Measurements from ENCODE around the gene APOBEC3A. TPM values are rescaled to one million over a fixed set of nuclear protein-coding genes. Genes with fewer than 3 reads are reported as not detected.
"Not testable (repeated sequence)": the region's sequence is repeated elsewhere in the genome, so short reads cannot be mapped to it uniquely, and the experiment has no call there.

The APOBEC3A gene
- total RNA-seq, 1 experiment from 2014 or later, result not detected

DNA sequence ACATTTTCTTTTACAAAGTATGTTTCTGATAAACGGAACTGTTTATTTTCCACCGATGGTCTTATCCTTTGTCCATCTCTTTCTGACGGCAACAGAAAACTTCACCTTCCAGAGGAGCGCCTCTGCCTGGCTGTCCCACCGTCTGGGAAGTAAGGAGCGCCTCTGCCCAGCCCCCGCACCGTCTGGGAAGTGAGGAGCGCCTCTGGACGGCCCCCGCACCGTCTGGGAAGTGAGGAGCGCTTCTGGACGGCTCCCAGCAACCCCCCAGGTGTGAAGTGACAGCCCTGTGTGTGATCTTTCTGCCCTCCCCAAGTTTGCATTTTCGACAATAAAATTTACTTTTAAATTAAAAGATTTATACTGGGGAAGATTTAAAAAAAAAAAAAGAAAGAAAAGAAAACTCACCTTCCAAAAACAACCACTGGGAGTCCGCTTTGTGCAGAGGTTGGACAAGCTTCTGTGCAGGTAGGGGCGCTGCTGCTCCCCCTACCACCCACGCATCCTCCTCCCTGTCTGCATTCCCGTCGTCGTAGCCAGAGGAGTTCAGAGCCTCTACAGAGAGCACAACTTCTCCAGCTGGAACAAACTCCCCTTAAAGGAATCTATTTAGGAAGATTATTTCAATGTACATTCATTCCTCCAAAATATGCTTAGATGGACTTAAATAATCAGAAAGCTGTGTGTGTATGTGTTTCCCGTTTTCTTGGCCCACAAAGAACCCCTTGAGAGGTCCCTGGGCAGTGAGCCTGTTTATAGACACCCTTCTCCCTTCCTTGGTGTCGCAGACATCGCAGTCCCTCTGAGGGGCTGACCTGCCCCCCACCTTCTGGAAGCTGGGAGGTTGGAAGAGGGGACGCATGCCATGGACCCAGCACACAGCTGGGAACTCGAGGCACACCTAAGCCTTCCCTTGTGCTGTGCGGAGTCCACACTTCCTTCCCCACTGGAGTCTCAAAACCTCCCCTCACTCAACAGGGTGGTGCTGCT, 23.9 kb downstream of the APOBEC3A start:
- Mint-ChIP-seq H3K4me1 (ENCODE audit: insufficient read depth, unreplicated experiment) (peaks cover 15% of the 10 kb centered on the region), H3K27me3 (ENCODE audit: insufficient read depth, unreplicated experiment) (peaks cover 20% of the 10 kb centered on the region), H3K27ac (ENCODE audit: low read depth, unreplicated experiment) (peak overlapping the region; percentile 70), H3K9me3 (ENCODE audit: unreplicated experiment) (no peaks in the 10 kb centered on the region), H3K4me3 (ENCODE audit: unreplicated experiment) (peak overlapping the region; percentile 73), H3K36me3 (ENCODE audit: insufficient read depth, unreplicated experiment) (no peaks in the 10 kb centered on the region)
- intact Hi-C loops (cut with micrococcal nuclease), result loop anchor here (5.0 kb wide), 1 partner anchor 109 kb away; the partner anchor contains the start of gene CBX6
- ChIA-PET CTCF (interaction anchor here (1.0 to 2.3 kb wide), 2 partner anchors 8 to 111 kb away, joined by 3 to 9 read pairs; no protein-coding TSS in a partner anchor), POLR2A (interaction anchor here (0.6 to 1.7 kb wide), 4 partner anchors 57 to 338 kb away, joined by 3 to 6 read pairs (median 4); partner anchors contain the start of genes CBX6 and RPL3)
- DNase-seq (ENCODE audit: unreplicated experiment), result peak; percentile 72
- no TSS peak for BruUV-seq (replicated peaks)
- TF ChIP-seq, protein P1, sequence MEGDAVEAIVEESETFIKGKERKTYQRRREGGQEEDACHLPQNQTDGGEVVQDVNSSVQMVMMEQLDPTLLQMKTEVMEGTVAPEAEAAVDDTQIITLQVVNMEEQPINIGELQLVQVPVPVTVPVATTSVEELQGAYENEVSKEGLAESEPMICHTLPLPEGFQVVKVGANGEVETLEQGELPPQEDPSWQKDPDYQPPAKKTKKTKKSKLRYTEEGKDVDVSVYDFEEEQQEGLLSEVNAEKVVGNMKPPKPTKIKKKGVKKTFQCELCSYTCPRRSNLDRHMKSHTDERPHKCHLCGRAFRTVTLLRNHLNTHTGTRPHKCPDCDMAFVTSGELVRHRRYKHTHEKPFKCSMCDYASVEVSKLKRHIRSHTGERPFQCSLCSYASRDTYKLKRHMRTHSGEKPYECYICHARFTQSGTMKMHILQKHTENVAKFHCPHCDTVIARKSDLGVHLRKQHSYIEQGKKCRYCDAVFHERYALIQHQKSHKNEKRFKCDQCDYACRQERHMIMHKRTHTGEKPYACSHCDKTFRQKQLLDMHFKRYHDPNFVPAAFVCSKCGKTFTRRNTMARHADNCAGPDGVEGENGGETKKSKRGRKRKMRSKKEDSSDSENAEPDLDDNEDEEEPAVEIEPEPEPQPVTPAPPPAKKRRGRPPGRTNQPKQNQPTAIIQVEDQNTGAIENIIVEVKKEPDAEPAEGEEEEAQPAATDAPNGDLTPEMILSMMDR (IDR thresholded peaks at IDR 0.05; ENCODE audit: unreplicated experiment), result peak; percentile 35

DNA sequence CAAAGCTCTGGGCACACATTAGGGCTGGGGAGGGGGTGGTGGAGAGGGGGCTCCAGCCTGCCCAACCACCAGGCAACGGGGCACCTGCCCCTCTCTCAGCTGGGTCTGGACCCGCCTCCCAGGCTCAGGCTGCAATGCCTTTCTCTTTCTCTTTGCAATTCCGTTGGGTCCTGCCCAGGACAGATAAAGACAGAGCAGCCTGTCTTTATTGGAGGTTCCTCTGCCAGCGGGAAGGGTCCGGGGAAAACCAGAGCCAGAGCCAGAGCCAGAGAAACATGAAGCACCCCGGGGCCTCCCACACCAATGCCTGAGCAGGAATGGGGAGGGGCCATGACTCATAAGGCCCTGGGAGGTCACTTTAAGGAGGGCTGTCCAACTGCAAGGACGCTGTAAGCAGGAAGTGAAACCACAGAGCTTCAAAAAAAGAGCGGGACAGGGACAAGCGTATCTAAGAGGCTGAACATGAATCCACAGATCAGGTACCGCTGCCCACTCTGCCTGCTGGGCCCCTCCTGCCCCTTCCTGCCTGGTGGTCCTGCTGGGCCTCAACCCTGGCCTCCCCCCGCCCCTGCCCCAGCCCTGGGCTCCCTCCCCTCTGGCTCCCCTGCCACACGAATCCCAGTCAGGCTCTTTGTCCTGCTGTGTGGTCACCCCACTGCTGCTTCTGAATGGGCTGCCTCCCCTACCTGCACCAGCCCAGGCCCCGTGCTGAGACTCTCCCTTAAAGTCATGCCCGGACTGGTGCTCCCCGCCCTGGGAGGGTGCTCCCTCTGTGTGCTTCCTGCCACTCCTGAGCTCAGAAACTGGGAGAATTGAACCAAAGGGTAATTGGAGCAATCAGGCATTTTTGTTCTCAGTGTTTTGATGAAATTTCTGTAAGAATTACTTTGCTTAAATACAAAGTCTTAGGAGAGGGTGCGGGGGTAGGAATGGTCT, 24.9 kb downstream of the APOBEC3A start, which contains the start of gene APOBEC3B:
TSS of gene APOBEC3B (plus strand) at position 356 of the 936 bp plus-strand sequence. CDS start at position 463, 107 bp downstream.
- H3K27me3 Mint-ChIP-seq (ENCODE audit: insufficient read depth, unreplicated experiment), result peaks cover 25% of the 10 kb centered on the region
- ChIA-PET POLR2A (interaction anchor here (1.0 to 1.7 kb wide), 3 partner anchors 58 to 337 kb away, joined by 3 to 6 read pairs (median 4); partner anchors contain the start of genes CBX6 and RPL3), CTCF (interaction anchor here (1.0 to 2.3 kb wide), 2 partner anchors 9 to 113 kb away, joined by 3 to 9 read pairs; no protein-coding TSS in a partner anchor)
- BruUV-seq (replicated peaks), result TSS peak; percentile 80
- no peaks in the 10 kb centered on the region for H3K9me3 Mint-ChIP-seq (ENCODE audit: unreplicated experiment)
- no peaks in the 10 kb centered on the region for H3K36me3 Mint-ChIP-seq (ENCODE audit: insufficient read depth, unreplicated experiment)
- TF ChIP-seq, protein P1 (IDR thresholded peaks at IDR 0.05; ENCODE audit: unreplicated experiment), result no peak
- intact Hi-C loops (cut with micrococcal nuclease), result loop anchor here (1.0 to 5.0 kb wide), 3 partner anchors 13 to 110 kb away; partner anchors contain the start of gene CBX6
- DNase-seq (ENCODE audit: unreplicated experiment), result peak; percentile 98
- peaks cover 15% of the 10 kb centered on the region for H3K4me1 Mint-ChIP-seq (ENCODE audit: insufficient read depth, unreplicated experiment)
- peak within 1 kb of the TSS; percentile 73 for H3K4me3 Mint-ChIP-seq (ENCODE audit: unreplicated experiment)
- H3K27ac Mint-ChIP-seq (ENCODE audit: low read depth, unreplicated experiment), result peak within 1 kb of the TSS; percentile 70

DNA sequence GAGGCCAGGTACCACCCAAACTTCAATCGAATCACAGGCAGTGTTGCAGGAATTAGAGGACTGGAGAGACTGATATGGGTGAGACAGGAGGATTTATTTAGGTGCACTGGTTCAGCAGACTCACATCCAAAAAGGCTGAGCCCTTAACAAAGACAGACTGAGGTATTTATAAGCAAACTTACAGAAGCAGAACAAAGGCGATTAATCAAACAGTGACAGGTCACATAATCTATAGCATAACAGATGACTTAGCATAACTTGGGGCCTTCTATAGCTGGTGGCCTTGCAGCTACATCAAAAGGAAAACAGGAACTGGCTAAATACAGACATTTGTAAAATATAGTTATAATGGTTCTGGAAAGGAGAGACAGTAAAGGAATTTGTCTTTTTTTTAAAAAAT, 26.8 kb downstream of the APOBEC3A start:
- Mint-ChIP-seq H3K27ac (ENCODE audit: low read depth, unreplicated experiment) (peak overlapping the region; percentile 39), H3K4me1 (ENCODE audit: insufficient read depth, unreplicated experiment) (peaks cover 15% of the 10 kb centered on the region), H3K9me3 (ENCODE audit: unreplicated experiment) (no peaks in the 10 kb centered on the region), H3K27me3 (ENCODE audit: insufficient read depth, unreplicated experiment) (peaks cover 32% of the 10 kb centered on the region), H3K4me3 (ENCODE audit: unreplicated experiment) (no peak overlapping the region), H3K36me3 (ENCODE audit: insufficient read depth, unreplicated experiment) (no peaks in the 10 kb centered on the region)
- CTCF ChIA-PET, result interaction anchor here (0.6 to 1.1 kb wide), 3 partner anchors 44 to 269 kb away, joined by 3 to 11 read pairs (median 6); no protein-coding TSS in a partner anchor
- intact Hi-C loops (cut with micrococcal nuclease), result loop anchor here (5.0 kb wide), 1 partner anchor 112 kb away; the partner anchor contains the start of gene CBX6
- no peak for DNase-seq (ENCODE audit: unreplicated experiment)
- TF ChIP-seq, protein P1 (IDR thresholded peaks at IDR 0.05; ENCODE audit: unreplicated experiment), result no peak
- BruUV-seq (replicated peaks), result no TSS peak
- POLR2A ChIA-PET, result interaction anchor here (0.7 to 1.8 kb wide), 7 partner anchors 23 to 1072 kb away, joined by 3 to 6 read pairs (median 5); partner anchors contain the start of gene CBX6

DNA sequence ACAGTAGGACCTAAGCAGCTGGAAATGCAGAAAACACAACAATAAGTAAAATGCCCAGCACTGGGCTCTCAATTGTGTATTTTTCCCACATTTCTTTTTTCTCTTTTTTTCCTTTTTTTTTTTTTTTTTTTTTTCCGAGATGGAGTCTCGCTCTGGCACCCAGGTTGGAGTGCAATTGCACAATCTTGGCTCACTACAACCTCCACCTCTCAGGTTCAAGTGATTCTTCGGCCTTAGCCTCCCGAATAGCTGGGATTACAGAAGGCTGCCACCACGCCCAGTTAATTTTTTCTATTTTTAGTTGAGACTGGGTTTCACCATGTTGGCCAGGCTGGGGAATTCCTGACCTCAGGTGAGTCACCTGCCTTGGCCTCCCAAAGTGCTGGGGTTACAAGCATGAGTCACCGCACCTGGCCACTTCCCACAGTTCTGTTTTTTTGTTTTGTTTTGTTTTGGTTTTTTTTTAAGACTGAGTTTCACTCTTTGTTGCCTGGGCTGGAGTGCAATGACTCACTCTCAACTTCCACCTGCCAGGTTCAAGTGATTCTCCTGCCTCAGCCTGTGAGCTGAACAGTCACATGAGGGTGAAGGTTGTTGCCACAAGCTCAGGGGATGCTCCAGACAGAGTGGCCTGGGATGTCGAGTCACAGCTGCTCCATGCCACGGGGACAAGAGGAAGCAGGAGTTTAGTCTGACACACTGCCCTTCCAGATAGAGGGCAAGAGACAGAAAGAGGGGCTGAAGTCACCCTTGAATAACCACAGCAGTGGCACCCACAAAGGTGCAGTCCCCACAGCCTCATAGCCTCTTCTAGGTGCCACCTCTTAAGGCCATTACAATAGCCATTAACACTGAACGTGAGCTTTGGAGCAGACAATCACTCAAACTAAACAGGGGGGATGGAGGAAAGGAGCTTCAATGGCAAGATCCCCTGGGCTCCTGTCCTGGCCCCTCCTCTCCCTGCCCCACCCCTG, 27.7 kb downstream of the APOBEC3A start:
- Mint-ChIP-seq H3K27me3 (ENCODE audit: insufficient read depth, unreplicated experiment) (peaks cover 25% of the 10 kb centered on the region), H3K27ac (ENCODE audit: low read depth, unreplicated experiment) (peak overlapping the region; percentile 39), H3K4me1 (ENCODE audit: insufficient read depth, unreplicated experiment) (peaks cover 15% of the 10 kb centered on the region)
- peak; percentile 96 for DNase-seq (ENCODE audit: unreplicated experiment)
- not testable (repeated sequence) for H3K9me3 Mint-ChIP-seq (ENCODE audit: unreplicated experiment); H3K4me3 Mint-ChIP-seq (ENCODE audit: unreplicated experiment); H3K36me3 Mint-ChIP-seq (ENCODE audit: insufficient read depth, unreplicated experiment); BruUV-seq (replicated peaks)
- intact Hi-C loops (cut with micrococcal nuclease), result loop anchor here (5.0 kb wide), 1 partner anchor 113 kb away; the partner anchor contains the start of gene CBX6
- POLR2A ChIA-PET, result interaction anchor here (0.6 to 1.8 kb wide), 9 partner anchors 18 to 1071 kb away, joined by 3 to 6 read pairs (median 5); partner anchors contain the start of gene CBX6
- CTCF ChIA-PET, result interaction anchor here (0.5 to 1.1 kb wide), 6 partner anchors 18 to 398 kb away, joined by 3 to 11 read pairs (median 3); no protein-coding TSS in a partner anchor

Data from MCF 10A (cell line).